KOPT-K1 (cell line): ENCODE results near the gene TMEM33.

ENCODE experiments used
- H3K27ac ChIP-seq: fragments of 200-600 bp; sonication (generic); 2 replicates; pipeline ENCODE4 v1.5.1; 2016; ENCODE audit warnings: antibody characterized with exemption, mild to moderate bottlenecking, low read depth, low read length; ENCODE audit not compliant: poor library complexity, severe bottlenecking
- H3K36me3 ChIP-seq: fragments of 200-600 bp; sonication (generic); 2 replicates; pipeline ENCODE4 v1.5.1; 2017; ENCODE audit warnings: antibody characterized with exemption, mild to moderate bottlenecking, low read length, moderate library complexity; ENCODE audit not compliant: insufficient read depth
- H3K9me3 ChIP-seq: fragments of 200-600 bp; sonication (generic); 2 replicates; pipeline ENCODE4 v1.5.1; 2017; ENCODE audit warnings: antibody characterized with exemption, low read length, mild to moderate bottlenecking; ENCODE audit not compliant: insufficient read depth, poor library complexity, severe bottlenecking

TMEM33 gene

GRCh38 chr4:41927796-41928499, 7.3 kb upstream of the TMEM33 start:
- Histone ChIP-seq H3K36me3 (no peaks in the 10 kb centered on the region), H3K9me3 (no peaks in the 10 kb centered on the region), H3K27ac (no peak overlapping the region)

DNA sequence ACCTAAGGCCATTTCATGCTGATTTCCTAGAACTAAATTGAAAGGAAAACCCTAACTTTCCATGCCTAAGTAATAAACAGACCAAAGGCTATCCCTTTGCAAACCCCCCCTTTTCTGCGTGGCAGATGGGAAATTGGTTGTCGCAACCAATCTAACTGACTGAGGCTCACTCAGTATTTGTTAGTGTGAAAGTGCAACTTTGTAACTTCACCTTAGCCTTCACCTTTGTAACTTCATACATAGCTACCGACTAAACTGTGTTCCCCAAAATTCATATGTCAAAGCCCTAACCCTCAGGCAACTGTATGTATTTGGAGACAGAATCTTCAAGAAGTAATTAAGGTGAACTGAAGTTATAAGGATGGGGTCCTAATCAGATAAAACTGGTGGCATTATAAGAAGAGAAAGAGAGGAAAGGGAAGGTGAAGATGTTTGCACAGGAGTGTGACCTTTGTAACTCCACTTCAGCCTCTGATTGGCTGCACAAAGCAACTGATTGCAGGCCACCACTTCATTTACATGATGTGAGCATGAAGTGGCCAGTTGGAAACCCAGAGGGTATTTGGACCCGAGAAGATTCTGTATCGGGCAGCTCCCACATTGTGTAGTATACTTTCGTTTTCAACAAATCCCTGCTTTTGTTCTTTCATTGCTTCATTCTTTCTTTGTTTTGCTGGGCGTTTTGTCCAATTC, 4.9 kb upstream of the TMEM33 start:
- no peaks in the 10 kb centered on the region for H3K36me3 ChIP-seq
- H3K27ac ChIP-seq = no peak overlapping the region
- no peaks in the 10 kb centered on the region for H3K9me3 ChIP-seq

- Histone ChIP-seq H3K27ac (no peak overlapping the region), H3K36me3 (peaks cover 12% of the 10 kb centered on the region), H3K9me3 (no peaks in the 10 kb centered on the region)
Observed at GRCh38 chr4:41932988-41933387, 2.2 kb upstream of the TMEM33 start.

DNA sequence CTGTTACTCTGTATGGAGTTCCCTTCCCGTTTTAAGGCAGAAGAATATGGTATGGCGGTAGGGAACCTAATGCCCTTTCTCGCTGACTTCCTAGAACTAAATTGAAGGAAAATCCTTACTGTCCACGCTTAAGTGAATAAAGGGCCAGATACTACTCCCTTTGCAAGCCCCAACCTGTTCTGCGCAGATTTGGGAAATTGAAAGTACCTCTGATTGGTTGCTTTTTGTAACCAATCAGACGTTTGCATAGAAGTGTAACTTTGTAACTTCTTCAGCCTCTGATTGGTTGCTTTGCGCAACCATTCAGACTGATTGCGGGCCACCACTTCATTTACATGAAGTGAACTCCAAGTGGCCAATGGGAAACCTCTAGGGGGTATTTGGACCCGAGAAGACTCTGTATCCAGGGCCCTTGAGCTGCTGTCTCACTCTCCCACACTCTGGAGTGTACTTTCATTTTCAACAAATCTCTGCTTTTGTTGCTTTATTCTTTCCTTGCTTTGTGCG, 1.2 kb upstream of the TMEM33 start:
- peaks cover 21% of the 10 kb centered on the region for H3K36me3 ChIP-seq
- no peaks in the 10 kb centered on the region for H3K9me3 ChIP-seq
- no peak overlapping the region for H3K27ac ChIP-seq

DNA sequence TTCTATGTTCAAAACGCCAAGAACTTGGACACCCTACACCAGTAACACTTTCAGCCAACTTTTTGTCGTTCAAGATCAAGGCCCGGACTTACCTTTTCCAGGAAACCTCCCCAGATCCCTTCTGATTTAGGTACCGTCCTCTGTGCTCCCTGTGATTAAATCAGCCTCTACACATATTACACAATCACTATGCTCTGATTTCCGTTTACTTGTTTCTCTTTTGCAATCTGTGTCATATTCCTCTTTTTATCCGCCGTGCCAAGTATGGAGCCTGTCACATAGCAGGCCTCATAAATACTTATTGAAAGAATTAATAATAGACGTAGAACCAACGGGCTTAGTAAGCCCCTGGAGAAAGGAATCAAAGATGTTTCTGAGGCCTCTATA, 722 bp upstream of the TMEM33 start:
- H3K27ac ChIP-seq = peak overlapping the region; percentile 85
- peaks cover 26% of the 10 kb centered on the region for H3K36me3 ChIP-seq
- H3K9me3 ChIP-seq = no peaks in the 10 kb centered on the region

DNA sequence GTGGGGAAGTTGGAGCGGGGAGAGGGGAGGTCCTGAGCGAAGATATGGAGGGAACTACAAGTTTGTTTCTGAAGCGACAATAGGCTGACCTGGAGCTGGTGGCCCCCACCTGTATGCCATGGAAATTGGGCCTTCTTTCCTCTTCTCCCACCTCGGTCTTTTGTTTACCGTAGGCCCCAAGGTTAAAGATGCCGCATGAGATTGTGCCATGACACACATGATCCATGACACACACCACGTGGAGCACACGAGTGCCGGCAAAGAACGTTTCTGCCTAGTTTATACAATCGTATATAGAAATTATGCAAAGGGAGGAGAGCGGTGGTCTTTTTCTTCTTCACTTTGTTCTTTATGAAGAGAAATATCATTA, 408 bp downstream of the TMEM33 start:
- Histone ChIP-seq H3K9me3 (no peaks in the 10 kb centered on the region), H3K27ac (peak overlapping the region; percentile 85), H3K36me3 (peaks cover 37% of the 10 kb centered on the region)

GRCh38 chr4:41939016-41939626, 3.9 kb downstream of the TMEM33 start:
- no peaks in the 10 kb centered on the region for H3K9me3 ChIP-seq
- H3K36me3 ChIP-seq = peaks cover 71% of the 10 kb centered on the region
- H3K27ac ChIP-seq = no peak overlapping the region

DNA sequence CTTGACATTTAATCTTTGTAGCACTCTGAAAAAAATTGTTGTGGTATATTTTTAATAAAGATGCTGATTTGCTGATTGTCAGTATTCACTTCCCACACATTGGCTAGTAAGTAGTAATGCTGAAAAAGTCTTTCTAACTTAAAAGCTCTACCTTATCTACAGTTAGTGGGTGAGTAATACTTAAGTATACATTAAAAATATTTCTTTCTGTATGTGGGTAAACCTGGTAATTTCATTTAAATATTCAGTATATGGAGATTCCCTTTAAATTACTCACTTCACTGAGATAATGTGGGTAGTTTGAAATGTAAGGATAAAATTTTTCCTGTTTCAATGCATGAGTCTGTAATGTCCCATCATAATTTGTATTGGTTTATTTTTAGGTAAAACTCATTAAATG, 5.6 kb downstream of the TMEM33 start:
- Histone ChIP-seq H3K36me3 (peaks cover 88% of the 10 kb centered on the region), H3K9me3 (no peaks in the 10 kb centered on the region), H3K27ac (no peak overlapping the region)

- Histone ChIP-seq H3K9me3 (no peaks in the 10 kb centered on the region), H3K36me3 (peaks cover 99% of the 10 kb centered on the region)
Observed at GRCh38 chr4:41943506-41943905, 8.3 kb downstream of the TMEM33 start.

GRCh38 chr4:41944089-41944488, 8.9 kb downstream of the TMEM33 start:
- Histone ChIP-seq H3K27ac (no peak overlapping the region), H3K36me3 (peaks cover 98% of the 10 kb centered on the region)

More at GRCh38 chr4:41943506-41943905, 8.3 kb downstream of the TMEM33 start:
- no peak overlapping the region for H3K27ac ChIP-seq

GRCh38 chr4:41949531-41949930, 14.3 kb downstream of the TMEM33 start:
- H3K27ac ChIP-seq = no peak overlapping the region
- peaks cover 96% of the 10 kb centered on the region for H3K36me3 ChIP-seq
- H3K9me3 ChIP-seq = no peaks in the 10 kb centered on the region

More at GRCh38 chr4:41944089-41944488, 8.9 kb downstream of the TMEM33 start:
- no peaks in the 10 kb centered on the region for H3K9me3 ChIP-seq

DNA sequence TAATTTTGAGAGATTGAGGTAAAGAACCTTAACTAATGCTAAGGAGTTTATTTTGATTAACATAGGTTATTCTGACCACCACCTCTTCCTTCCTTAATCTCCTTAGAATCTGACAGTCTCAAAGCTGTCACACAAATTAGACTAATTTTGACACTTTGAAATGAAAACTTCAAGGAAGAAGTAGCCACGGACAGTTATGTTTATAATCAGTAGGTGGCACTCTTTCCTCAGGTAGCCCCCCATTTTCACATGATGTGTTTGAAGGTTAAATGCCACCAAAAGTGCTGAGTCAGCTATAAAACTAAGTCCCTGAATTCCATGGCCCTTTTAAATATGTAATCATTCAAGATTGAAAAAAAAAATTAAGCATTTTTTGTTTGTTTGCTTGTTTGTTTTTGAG, 22.4 kb downstream of the TMEM33 start:
- peaks cover 65% of the 10 kb centered on the region for H3K36me3 ChIP-seq

GRCh38 chr4:41963105-41963504, 27.9 kb downstream of the TMEM33 start:
- no peaks in the 10 kb centered on the region for H3K9me3 ChIP-seq
- peaks cover 20% of the 10 kb centered on the region for H3K36me3 ChIP-seq
- no peak overlapping the region for H3K27ac ChIP-seq

More for the DNA sequence above, 22.4 kb downstream of the TMEM33 start:
- Histone ChIP-seq H3K9me3 (no peaks in the 10 kb centered on the region), H3K27ac (no peak overlapping the region)

DNA sequence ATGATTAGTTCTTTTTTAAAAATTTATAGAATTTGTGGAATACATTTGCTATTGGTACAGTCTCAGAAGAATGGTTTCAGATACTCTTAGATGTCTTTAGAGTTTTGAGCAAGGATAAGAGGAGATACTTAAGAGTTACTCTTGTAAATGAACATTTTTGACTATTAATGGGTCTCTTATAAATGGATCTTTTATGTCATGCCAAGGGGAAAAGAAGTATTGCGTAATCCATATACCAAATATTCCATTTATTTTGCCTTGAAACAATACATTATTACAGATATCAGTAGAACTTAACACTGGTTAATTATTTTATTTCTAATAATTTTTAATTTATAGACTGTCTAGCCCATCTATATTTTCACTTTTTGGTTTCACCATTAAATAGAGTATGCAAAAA, 29.2 kb downstream of the TMEM33 start:
- H3K36me3 ChIP-seq = peaks cover 7% of the 10 kb centered on the region; the same call in 1 of the 2 replicates
- H3K27ac ChIP-seq = no peak overlapping the region
- peaks cover 12% of the 10 kb centered on the region for H3K9me3 ChIP-seq

DNA sequence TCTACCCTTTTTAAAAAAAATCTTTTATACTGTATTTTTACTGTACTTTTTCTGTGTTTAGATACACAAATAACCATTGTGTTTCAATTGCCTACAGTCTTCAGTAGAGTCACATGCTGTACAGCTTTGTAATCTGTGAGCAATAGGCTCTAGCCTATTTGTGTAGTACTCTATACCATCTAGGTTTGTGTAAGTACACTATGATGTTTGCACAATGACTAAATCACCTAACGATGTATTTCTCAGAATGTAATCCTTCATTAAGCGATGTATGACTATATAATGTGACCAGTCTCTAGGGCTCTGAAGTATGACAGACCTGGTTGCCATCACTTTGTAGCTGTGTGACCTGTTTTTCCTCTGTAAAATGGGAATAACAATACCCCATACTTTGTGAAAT, 32.2 kb downstream of the TMEM33 start:
- H3K27ac ChIP-seq = no peak overlapping the region
- H3K9me3 ChIP-seq = peaks cover 23% of the 10 kb centered on the region
- no peaks in the 10 kb centered on the region for H3K36me3 ChIP-seq
